GM12891 (cell line): ENCODE results near the gene PPP2R5B.
"Not testable (repeated sequence)": the region's sequence is repeated elsewhere in the genome, so short reads cannot be mapped to it uniquely, and the experiment has no call there.

ENCODE experiments used
- DNase-seq: peaks from one replicate; pipeline ENCODE4 v3.0.0; 2011; ENCODE audit warnings: low spot score; ENCODE audit not compliant: insufficient read length
- FAIRE-seq: peaks from 2 replicates; lab custom pipeline; 2011; peaks lifted over from hg19 to GRCh38; lab: Jason Lieb, UNC
- PAX5 ChIP-seq: IDR thresholded peaks from 2 replicates; pipeline ENCODE4 v1.6.1; 2011; ENCODE audit warnings: low read length, moderate library complexity, mild to moderate bottlenecking; ENCODE audit not compliant: insufficient read depth, severe bottlenecking
- POLR2A ChIP-seq: IDR thresholded peaks from 2 replicates; pipeline ENCODE4 v1.6.1; 2011; ENCODE audit warnings: low read depth, low read length, control low read depth
- POLR2AphosphoS5 ChIP-seq: IDR thresholded peaks from 2 replicates; pipeline ENCODE4 v1.6.1; 2011; ENCODE audit warnings: low read depth, low read length, control low read depth
- POU2F2 ChIP-seq: IDR thresholded peaks from 2 replicates; pipeline ENCODE4 v1.6.1; 2011; ENCODE audit warnings: low read depth, mild to moderate bottlenecking, control low read depth, low read length, moderate library complexity
- SPI1 ChIP-seq: IDR thresholded peaks from 2 replicates; pipeline ENCODE4 v1.6.1; 2011; ENCODE audit warnings: low read depth, low read length, control low read depth
- TAF1 ChIP-seq: IDR thresholded peaks from 2 replicates; pipeline ENCODE4 v1.6.1; 2011; ENCODE audit warnings: low read depth, low read length, control low read depth

The PPP2R5B gene

DNA sequence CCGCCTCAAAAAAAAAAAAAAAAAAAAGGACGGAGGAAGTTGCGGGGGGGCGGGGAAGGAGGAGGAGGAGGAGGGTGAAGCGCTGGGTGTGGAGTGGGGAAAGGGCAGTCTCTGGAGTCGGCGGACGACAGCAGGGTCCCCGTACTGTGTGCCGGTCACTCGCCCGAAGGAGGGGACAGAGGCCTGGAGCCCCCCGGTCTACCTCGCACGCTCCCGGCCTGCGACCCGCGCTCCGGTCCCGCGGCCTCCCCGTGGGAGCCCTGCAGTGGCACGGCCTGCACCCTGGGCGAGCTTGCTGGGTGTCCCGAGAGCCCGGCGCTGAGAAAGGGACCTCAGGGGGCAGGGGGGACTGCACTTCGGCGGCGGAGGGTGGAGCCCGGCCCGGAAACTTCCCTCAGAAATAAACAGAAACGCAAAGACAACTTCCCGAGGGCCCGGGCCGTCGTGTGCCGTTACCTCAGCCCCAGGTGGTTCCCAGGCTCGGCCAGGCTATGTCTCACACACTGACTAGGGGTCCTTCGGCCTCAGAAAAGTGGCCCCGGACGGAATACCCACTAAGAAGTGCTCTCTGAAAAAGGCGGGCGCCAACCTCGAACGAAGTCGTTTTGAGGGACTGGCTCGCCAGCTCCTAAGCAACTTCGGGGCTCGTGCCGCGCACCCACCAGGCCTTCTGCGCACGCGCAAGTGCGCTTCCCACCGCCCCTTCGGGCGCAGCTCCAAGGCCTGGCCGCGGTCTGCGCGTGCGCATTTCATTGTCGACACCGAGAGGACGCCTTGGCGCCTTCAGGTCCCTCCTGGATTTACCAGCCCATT, 47.1 kb downstream of the PPP2R5B start, which contains the start of gene MAJIN:
MAJIN (minus strand) TSS at position 688 of the 813 bp plus-strand sequence. CDS start 12,703 bp downstream, outside the sequence.
- TF ChIP-seq POU2F2 (no peak), SPI1 (no peak), POLR2AphosphoS5 (no peak), PAX5 (no peak), POLR2A (no peak), TAF1 (no peak)
- peak; percentile 83 for DNase-seq
- peak; percentile 92 for FAIRE-seq

DNA sequence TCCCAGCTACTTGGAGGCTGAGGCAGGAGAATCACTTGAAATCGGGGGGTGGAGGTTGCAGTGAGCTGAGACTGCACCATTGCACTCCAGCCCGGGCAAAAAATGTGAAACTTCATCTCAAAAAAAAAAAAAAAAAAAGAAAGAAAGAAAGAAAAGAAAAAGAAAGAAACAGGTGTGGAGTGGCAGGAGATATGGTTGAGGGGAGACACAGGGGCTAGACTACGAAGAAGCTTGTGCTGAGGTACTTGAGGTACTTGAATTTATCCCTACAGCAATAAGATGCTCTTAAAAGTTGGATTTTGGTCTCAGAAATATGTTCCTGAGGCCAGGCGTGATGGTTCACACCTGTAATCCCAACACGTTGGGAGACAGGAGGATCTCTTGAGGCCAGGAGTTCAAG, 49.6 kb downstream of the PPP2R5B start:
- no peak for TF ChIP-seq PAX5
- FAIRE-seq = no peak
- no peak for DNase-seq

- TF ChIP-seq POLR2AphosphoS5 (no peak), PAX5 (no peak), TAF1 (no peak), POU2F2 (no peak), POLR2A (no peak), SPI1 (no peak)
- DNase-seq (no peak), FAIRE-seq (no peak)
Observed at GRCh38 chr11:64976651-64977050, 52.2 kb downstream of the PPP2R5B start.

DNA sequence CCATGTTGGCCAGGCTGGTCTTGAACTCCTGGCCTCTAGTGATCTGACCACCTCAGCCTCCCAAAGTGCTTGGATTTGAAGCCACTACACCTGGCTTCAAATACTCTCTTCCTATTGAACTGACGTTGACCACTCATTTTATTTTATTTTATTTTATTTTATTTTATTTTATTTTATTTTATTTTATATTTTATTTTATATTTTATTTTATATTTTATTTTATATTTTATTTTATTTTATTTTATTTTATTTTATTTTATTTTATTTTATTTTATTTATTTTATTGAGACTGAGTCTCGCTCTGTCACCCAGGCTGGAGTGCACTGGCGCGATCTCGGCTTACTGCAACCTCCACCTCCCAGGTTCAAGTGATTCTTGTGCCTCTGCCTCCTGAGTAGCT, 58.9 kb downstream of the PPP2R5B start:
- not testable (repeated sequence) for DNase-seq, FAIRE-seq
